NT2/D1 (cell line): ENCODE measurements around the gene SLMAP.

Experiments
- SUZ12 ChIP-seq: IDR thresholded peaks from 2 replicates; pipeline ENCODE4 v1.6.1; 2011; ENCODE audit not compliant: insufficient read length, insufficient read depth; ENCODE audit errors: extremely low read depth
- YY1 ChIP-seq: IDR thresholded peaks from 2 replicates; pipeline ENCODE4 v1.6.1; 2011; ENCODE audit not compliant: insufficient read length, insufficient read depth

GRCh38 chr3:57825116-57825515 is 69.0 kb downstream of the SLMAP start:
- TF ChIP-seq YY1 (no peak), SUZ12 (no peak)
